Urothelium cell line (cell line): ENCODE data around the gene GLP2R.
A peak's percentile ranks its signal among the peaks of the same experiment; 100 is the strongest.

Experiments used
- DNase-seq: peaks from one replicate; pipeline ENCODE4 v3.0.0; 2011; ENCODE audit warnings: low spot score, mixed read lengths
- FAIRE-seq: peaks from 2 replicates; lab custom pipeline; 2011; peaks lifted over from hg19 to GRCh38; lab: Jason Lieb, UNC

Gene GLP2R

DNA sequence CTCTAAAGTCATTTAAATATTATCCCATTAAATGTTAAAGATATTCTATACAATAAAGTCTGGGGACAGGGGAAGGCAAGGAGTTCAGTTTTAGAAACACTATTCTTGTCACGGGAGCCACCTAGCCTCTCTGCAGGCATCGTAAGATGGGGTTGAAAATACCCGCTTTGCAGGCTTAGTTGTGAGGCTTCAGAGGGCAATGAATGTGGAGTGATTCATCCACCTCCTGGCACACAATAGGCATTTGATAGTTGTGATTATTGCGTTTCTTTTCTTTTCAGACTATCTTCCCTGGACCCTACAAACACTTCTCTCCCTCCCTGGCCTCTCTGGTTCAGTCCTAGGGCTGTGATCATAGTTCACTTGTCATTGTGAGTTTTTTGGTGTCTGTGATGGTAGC lies 19.6 kb downstream of the GLP2R start:
- FAIRE-seq: no peak
- DNase-seq: no peak

DNA sequence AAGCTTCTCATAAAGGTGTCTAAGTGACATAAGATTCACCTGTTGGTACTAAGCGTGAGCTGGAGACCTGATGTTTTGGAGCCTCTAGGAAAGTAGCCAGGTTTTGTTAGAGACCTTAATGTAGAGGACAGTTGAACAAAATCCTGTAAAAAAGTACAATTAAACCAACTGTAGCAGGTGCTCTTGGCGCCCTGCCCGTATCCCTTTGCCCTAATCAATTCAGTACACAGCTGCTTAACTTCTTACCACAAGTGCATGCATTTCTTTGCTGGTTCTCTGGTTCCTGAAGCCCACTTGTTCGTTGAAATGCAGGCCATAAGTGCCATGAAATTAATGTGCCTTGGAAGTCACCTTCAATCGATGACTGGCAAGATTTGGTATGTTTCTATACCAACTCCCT lies 24.4 kb downstream of the GLP2R start:
- FAIRE-seq: no peak
- no peak for DNase-seq

DNA sequence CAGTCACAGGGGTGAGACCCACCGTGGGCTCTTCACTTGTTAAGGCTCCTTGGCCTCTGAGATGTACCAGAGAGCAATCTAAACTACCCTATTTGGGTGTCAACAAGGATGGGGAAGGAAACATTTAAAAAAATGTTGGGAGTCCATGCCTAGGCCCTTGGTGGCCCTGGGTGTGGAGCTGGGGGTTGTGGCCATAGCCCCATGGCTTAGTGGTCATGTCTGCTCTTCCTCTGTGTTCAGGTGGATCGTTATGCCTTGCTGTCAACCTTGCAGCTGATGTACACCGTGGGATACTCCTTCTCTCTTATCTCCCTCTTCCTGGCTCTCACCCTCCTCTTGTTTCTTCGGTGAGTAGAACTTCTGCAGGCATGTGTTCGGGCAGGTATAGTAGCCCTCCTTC lies 28.5 kb downstream of the GLP2R start:
- FAIRE-seq: no peak

DNA sequence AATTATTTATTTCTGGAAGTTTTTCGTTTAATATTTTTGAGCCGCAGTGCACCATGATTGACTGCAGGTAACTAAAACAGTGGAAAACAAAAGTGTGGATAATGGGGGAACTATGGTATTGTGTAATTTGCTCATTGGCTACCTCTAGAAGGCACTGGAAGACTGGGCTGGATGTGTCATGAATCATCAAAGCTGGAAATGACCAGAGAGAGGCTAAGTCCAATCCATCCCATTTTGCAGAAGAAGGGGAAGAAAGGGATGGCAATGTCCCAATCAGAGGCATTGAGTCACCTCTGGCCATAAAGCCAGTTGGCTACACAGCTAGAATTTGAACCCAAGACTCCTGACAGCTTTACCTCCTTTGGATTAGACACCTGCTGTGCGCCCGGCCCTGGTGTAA lies 29.3 kb downstream of the GLP2R start:
- no peak for FAIRE-seq
- DNase-seq: no peak

More for the DNA sequence above, 28.5 kb downstream of the GLP2R start:
- DNase-seq: no peak

DNA sequence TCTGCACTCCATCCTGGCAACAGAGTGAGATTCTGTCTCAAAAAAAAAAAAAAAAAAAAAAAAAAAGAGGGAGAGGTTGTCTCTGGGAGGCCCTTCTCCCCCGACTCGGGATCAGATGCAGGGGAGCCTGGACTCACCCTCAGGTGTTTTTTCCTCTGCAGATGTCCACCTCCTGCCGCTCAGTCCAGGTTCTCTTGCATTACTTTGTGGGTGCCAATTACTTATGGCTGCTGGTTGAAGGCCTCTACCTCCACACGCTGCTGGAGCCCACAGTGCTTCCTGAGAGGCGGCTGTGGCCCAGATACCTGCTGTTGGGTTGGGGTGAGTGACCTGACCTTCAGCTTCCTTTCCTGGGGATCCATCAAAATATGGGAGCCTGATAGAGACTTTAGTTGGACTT lies 34.1 kb downstream of the GLP2R start:
- no peak for DNase-seq
- no peak for FAIRE-seq

DNA sequence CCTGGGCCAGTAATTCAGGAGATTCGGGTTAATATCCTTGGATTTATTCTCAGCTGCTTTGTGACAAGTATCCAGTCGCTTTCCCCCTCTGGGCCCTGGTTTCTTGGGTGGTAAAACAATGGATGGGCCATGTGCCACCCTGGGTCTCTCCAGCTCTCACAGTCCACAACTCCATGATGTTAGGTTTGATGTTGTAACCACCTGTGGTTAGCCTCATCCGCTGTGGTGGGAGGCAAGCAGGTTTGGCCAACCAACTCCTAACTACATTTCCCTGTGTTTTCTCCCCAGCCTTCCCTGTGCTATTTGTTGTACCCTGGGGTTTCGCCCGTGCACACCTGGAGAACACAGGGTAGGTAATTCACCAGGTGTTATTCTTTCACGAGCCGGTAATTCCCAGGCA lies 35.1 kb downstream of the GLP2R start:
- DNase-seq: no peak
- no peak for FAIRE-seq

DNA sequence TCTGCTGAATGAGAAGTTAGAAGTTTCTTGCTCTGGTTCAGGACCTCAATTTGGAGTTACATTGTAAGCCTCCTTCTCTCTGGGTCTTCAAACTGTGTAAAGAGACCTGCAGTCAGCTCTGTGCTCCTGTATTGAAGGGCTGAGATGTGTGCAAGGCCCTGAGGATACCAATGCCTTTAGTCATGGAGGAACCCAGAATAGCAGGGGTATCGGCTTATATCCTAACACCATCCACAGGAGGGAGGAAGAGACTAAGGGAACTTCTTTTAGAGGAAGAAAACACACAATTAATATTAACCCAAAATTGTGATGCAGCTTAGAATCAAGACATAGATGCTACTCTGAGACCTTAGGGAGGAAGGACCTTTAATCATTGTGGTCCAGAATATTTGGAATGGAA lies 36.5 kb downstream of the GLP2R start:
- DNase-seq (no peak), FAIRE-seq (no peak)

DNA sequence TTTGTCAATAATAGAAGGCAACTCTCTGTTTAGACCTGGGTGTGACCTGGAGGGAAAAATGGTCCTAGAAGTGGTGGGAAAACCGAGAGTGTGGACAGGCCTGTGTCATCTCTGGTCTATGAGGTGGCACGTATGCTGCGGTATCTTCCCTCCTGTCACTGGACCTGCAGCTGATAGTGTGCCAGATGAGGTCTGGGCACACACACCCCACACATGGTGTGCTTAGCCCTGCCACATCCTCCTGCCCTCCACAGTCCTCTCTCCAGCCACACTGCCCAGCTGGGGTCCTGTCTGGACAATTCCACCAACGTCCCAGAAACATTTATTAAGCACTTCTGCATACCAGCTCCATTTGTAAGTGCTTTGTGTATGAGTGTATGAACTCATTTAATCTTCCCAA lies 37.2 kb downstream of the GLP2R start:
- DNase-seq (no peak), FAIRE-seq (no peak)

DNA sequence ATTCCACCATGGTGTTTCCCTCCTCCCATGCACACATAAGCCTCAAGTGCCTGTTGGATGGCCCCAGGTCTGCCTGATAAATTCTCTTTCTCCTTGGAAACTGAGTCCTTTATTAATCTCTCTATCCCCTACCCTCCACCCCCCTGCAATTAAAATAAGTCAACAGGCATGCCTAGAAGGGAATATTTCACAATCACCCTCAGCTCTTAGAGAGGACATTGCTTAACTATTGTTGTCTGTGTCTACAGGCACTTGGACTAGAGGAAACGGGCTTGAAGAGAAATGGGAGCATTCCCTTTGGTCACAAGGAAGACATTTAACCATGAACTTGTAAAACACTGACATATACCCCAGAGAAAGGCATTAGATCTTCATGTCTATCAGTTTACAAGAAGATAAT lies 39.9 kb downstream of the GLP2R start:
- DNase-seq: no peak
- no peak for FAIRE-seq

DNA sequence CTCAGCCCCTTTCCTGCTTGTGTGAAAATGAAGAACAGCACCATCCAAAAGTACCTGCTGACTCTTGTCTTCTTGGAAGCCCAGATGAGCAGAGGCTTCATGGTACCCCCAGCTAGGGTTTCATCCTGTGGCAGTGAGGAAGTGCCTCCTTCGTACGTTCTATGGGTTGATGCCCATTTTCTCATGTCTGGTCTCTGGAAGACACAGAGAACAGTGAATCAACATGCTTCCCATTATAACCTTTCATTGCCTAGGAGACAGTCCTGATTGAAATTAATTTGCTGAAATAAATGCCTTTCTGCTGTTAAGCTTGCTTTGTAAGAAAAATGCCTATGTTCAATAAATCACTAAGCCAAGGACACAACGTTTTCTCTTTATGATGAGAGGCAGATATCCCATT lies 42.8 kb downstream of the GLP2R start:
- no peak for DNase-seq
- no peak for FAIRE-seq

DNA sequence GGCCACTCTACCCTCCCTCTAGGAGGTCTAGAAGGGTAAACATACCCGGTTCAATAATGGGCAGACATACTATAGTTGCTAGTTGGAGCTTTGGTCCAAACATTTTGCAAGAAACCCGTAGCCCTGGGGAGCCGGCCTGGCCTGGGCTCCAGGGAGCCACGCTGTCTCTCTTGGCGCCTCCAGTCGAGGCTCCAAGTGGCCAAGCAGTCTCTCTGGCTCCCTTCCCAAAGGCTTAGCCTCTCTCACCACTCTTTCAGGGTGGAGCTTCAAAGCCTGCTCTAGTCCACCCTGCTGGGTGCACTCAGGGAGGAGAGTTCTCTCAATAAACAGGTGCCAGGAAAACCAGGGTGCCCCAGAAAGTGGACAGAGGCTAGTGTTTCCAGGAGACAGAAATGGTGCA lies 47.1 kb downstream of the GLP2R start:
- FAIRE-seq: no peak

DNA sequence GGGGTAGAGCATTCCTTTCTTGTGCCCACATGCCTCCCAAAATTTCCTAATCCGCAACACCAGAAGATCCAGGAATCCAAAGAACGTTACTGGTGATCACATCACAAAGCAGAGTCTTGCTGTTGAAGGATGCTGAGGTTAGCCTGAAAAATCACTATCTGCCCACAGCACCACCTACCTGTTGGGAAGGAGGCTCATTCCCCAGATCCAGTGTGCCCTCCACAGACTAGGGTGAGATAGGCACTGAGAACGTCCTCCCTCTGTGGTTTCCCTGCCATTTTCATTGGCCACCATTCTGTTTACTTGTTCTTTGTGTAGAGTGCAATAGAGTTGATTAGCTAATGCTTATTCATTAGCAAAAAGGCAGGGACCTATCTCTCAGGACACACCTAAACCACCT lies 49.0 kb downstream of the GLP2R start:
- DNase-seq (no peak), FAIRE-seq (no peak)

More for the DNA sequence above, 47.1 kb downstream of the GLP2R start:
- DNase-seq: no peak

DNA sequence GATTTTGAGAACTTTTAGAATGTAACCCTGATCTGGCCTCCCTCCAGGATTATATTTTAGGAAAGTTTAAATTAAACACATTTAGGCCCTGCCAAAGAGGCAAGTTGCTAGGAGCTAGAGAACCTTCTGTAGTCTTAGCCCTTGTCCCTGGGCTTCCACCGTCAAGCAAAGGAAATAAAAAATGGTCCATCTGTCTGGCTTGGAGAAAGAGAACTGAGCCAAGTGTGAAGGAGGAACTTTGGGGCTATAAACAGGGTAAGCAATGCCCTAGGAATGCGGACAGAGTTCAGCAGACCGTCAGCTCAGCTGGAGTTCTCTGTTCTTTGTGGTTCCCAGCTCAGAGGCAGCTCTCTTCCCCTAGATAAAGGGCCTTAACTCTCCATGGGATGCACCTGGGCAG lies 49.7 kb downstream of the GLP2R start:
- FAIRE-seq (no peak), DNase-seq (peak; percentile 50)

DNA sequence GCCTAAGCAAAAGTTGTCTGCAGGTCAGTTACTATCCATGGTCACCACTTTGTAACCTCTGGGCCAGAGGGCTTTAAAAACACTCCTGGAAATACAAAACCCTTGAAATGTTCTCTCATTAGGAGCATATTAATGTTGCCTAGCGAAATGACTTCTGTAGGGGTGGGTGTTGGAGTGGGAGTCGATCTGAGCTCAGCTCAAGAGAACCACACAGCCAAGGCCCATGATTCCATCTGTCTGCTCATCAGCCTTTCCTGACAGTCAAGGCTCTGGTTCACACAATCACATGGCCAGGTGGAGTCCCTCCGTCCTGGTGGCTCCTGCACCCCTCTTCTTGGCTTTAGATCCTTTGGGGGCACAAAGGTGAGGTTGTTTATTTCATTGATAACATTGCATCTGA lies 52.6 kb downstream of the GLP2R start:
- FAIRE-seq: no peak

DNA sequence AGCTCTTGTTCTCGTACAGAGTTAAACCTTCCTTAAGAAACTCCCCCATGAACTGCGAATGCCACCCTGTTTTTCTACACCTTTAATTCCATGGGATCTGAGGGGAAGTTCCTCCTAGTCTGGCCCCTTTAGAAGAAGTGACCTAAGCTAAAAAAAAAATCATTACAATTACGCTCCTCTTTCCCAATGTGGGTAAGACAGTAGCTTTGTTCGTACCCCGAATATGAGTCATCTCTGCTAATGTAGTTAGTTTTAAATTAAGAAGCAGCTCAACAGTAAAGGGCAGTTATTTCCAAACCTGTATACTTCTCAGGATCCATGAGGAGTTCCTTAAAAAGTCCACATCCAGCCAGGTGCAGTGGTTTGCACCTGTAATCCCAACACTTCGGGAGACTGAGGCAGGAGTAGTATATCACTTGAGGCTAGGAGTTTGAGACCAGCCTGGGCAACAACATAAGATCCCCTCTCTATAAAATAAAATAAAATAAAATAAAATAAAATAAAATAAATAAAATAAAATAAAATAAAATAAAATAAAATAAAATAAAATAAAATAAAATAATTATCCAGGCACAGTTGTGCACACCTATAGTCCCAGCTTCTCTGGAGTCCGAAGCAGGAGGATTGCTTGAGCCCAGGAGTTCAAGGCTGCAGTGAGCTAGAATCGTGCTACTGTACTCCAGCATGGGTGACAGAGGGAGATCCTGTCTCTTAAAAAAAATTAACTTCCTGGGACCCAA lies 53.2 kb downstream of the GLP2R start:
- FAIRE-seq: no peak

More for the DNA sequence above, 52.6 kb downstream of the GLP2R start:
- DNase-seq: no peak

DNA sequence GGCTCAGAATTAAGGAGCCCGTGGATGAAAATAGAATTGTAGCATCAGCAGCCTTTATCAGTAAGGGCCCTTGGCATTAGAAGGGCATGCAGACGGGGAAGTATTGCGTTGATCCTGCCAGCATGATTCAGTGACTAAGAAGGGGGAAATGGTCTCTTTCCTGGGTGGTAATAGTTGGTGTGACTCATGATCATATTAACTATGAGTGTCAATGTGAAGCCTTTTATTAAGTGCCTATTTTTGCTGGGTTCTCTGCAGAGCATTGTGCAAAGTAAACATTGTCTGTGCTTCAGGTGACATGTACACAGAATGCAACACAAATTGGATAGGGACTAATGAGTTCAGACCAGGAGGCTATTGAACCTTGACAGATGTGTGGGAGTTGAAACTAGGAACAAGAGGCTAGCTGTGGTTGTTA lies 54.9 kb downstream of the GLP2R start:
- no peak for FAIRE-seq
- peak; percentile 60 for DNase-seq

More for the DNA sequence above, 53.2 kb downstream of the GLP2R start:
- peak; percentile 17 for DNase-seq

DNA sequence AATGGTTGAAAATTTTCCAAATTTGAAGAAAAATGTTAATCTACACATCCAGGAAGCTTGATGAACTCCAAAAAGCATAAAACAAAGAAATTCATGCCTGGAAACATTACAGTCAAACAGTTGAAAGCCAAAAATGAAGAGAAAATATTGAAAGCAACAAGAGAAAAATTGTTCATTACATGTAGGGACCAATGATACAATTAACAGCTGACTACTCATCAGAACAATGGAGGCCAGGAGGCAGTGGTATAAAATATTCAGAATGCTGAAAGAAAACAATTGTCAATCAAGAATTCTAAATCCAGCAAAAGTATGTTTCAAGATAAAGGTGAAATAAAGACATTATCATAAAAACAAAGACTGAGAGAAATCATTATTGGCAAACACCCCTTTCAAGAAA lies 57.7 kb downstream of the GLP2R start:
- no peak for FAIRE-seq

DNA sequence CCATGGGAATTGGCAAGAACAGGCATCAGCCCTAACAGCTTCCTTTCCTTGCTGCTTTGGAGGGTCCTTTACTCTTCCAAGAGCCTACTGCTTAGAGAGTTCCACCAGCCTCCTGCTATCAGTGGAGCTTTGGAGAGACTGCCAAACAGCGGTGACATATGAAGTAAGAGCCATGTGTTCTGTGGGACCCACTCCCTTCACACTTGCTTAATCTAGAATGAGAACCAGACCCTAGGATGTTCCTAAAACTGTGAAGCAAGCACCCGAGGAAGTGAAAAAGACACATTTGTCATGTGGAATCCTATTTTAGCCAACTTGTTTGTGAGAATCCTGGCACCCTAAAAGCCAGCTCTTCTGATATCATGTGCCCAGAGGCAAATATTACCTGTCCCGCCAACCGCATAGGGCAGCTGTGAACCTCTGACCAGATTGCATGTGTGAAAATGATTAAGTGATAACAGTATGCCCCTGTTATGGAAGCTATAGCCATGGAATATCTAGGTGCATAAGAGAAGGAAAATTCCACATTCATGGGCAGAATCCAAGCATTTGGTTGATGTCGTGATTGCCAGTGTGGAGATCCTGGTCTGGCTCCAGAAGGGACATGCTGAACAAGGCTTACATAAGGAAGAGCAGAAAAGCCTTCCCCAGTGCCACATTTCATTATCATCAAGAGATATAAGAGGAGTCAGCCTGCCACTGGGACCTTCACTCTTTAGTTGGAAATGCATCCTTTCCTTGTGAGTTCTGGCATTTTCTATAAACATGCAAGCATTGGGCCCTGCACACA lies 60.6 kb downstream of the GLP2R start:
- DNase-seq (no peak), FAIRE-seq (no peak)

More for the DNA sequence above, 57.7 kb downstream of the GLP2R start:
- DNase-seq: no peak

DNA sequence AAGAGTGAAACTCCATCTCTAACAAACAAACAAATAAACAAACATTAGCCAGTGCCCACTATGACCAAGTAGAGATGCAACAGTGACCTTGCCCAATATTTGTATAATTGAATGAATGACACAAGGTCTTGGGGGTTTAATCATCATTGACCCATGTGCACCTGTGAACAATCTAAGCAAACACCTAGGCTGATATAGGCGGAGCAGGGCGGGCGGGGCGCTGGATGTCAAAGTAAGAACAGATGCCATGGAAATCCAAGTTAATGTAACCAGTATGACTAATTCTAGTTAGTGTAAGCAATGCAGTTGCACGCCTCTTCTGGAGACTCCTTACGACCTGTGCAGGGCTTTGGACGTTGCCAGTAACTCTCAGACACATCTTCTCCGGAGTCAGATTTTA lies 61.8 kb downstream of the GLP2R start:
- FAIRE-seq (no peak), DNase-seq (no peak)

DNA sequence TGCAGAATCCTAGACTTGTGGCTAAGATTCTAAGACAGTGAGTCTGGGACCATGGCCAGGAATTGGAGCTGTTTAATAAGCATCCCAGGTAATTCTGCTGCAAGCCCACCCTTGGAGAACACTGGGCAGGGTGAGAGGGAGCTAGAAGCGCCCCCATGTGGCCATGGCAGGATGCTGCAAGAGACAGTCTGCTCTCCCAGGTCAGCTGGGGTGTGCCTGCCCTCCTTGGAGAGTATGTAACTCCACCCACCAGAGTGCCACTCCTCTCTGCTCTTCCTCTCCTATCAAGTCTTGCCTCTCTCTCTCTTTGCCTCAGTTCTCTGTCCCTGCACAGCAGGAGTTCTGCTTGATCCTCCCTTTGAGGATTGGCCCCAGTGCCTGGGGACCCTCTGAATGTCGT lies 64.4 kb downstream of the GLP2R start:
- FAIRE-seq (no peak), DNase-seq (no peak)

DNA sequence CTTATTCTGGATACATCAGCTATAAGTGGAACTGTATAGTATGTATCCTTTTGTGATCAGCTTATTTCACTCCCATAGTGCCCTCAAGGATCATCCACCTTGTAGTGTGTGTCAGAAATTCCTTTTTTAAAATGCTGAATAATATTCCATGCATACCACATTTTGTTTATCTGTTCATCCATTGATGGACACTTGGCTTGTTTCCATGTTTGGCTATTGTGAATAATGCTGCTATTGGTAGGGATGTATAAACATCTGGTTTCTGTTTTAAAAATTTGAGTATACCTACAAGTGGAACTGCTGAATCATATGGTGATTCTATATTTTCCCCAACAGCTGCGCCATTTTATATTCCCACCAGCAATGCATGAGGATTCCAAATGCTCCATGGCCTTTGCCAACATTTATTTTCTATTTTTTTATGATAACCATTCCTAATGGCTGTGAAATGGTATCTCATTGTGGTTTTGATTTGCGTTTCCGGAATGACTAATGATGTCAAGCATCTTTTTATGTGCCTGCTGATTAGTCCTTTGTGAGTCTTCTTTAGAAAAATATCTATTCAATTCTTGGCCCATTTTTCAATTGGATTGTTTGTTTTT lies 67.8 kb downstream of the GLP2R start:
- FAIRE-seq (no peak), DNase-seq (no peak)

DNA sequence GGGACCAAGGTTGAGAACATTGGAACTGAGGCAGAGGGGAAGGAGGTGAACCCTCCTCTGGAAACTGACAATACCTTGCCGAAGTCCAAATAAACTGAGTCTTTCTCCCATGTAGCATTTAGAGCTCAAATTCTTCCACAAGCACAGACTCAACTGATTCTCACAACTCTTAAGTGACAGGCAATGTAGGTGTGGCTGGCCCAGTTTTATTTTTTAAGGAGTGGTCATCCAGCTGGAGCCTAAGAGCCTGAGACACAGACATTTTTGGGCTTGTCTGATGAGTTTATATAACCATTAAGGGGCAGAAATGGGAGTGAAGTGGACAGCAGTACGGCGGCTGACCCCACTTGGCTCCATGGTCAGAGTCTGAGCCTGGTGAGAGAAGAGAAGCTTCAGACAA lies 68.5 kb downstream of the GLP2R start:
- DNase-seq: no peak
- no peak for FAIRE-seq
